SIG-M5 treated with dmso at 0.1 percent for 504 hours (cell line): ENCODE measurements around the gene GLI2.

ENCODE experiments used
- DNase-seq: peaks from one replicate; lab custom pipeline; 2025; ENCODE audit not compliant: unreplicated experiment; lab: John Stamatoyannopoulos, UW

The GLI2 gene

GRCh38 chr2:120754067-120754960 is 18.6 kb downstream of the GLI2 start:
- no peak for DNase-seq

GRCh38 chr2:120758181-120759144 is 22.8 kb downstream of the GLI2 start:
- DNase-seq = no peak

GRCh38 chr2:120759543-120760331 is 24.1 kb downstream of the GLI2 start:
- DNase-seq = no peak

GRCh38 chr2:120760446-120761135 is 24.9 kb downstream of the GLI2 start:
- DNase-seq = no peak

GRCh38 chr2:120761164-120761861 is 25.6 kb downstream of the GLI2 start:
- no peak for DNase-seq

- no peak for DNase-seq
Observed at GRCh38 chr2:120761911-120762310, 26.2 kb downstream of the GLI2 start.

- no peak for DNase-seq
Observed at GRCh38 chr2:120762341-120763061, 26.8 kb downstream of the GLI2 start.

- no peak for DNase-seq
Observed at GRCh38 chr2:120763508-120763907, 27.8 kb downstream of the GLI2 start.

GRCh38 chr2:120763931-120764330 is 28.3 kb downstream of the GLI2 start:
- DNase-seq = no peak

- no peak for DNase-seq
Observed at GRCh38 chr2:120764492-120764891, 28.8 kb downstream of the GLI2 start.

- DNase-seq = no peak
Observed at GRCh38 chr2:120764991-120765677, 29.5 kb downstream of the GLI2 start.

GRCh38 chr2:120765678-120766469 is 30.2 kb downstream of the GLI2 start:
- DNase-seq = no peak

GRCh38 chr2:120766470-120767351 is 31.0 kb downstream of the GLI2 start:
- no peak for DNase-seq

GRCh38 chr2:120767486-120768005 is 31.9 kb downstream of the GLI2 start:
- no peak for DNase-seq

- DNase-seq = no peak
Observed at GRCh38 chr2:120768112-120769048, 32.7 kb downstream of the GLI2 start.
